RWPE1 (cell line): ENCODE data around the gene DPYSL3.
A peak's percentile ranks its signal among the peaks of the same experiment; 100 is the strongest.

ENCODE experiments used
- CTCF ChIA-PET: fragments of 350-600 bp; sonication (Branson Sonifier 250); formaldehyde crosslinking; extraction: SDS; loops from one replicate; lab custom pipeline; 2021; lab: Yijun Ruan, JAX
- POLR2A ChIA-PET: fragments of 400-600 bp; formaldehyde crosslinking; extraction: SDS; loops from one replicate; lab custom pipeline; 2020; ENCODE audit warnings: antibody characterized with exemption; ENCODE audit not compliant: low non-redundant PET; lab: Yijun Ruan, JAX
- DNase-seq: peaks from one replicate; pipeline ENCODE4 v3.0.0; 2012; ENCODE audit warnings: low spot score
- H3K27ac ChIP-seq: fragments of 450-650 bp; 2 replicates; pipeline ENCODE4 v1.5.1; 2017
- TF ChIP-seq, protein P1 (sequence below): fragments of 450-650 bp; conservative IDR thresholded peaks from 2 replicates; pipeline ENCODE4 v1.5.1; 2017; ENCODE audit warnings: low read depth, mild to moderate bottlenecking

DPYSL3 gene

DNA sequence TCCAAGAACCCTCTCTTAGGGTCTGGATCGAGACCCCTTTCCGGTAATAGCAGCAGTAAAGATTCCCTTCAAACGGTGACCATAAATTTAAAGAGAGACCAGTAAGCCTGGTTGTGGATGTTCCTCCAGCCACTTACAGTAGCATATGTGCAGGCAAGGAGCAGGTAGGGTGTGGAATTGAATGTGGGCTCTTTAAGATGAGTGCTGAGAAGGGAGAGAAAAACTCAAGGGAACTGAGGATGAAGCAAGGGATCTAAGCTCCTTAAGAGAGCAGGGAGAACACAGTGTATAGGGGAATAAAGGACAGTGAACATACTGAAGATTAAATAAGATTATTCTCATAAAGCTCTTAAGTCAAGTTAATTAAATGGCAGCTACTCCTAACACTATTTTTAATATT, 51.3 kb downstream of the DPYSL3 start:
- CTCF ChIA-PET: interaction anchor here (0.5 to 0.6 kb wide), 2 partner anchors 22 to 118 kb away, joined by 5 read pairs; no protein-coding TSS in a partner anchor
- POLR2A ChIA-PET: no interaction called here
- H3K27ac ChIP-seq: no peak overlapping the region
- TF ChIP-seq, protein P1, sequence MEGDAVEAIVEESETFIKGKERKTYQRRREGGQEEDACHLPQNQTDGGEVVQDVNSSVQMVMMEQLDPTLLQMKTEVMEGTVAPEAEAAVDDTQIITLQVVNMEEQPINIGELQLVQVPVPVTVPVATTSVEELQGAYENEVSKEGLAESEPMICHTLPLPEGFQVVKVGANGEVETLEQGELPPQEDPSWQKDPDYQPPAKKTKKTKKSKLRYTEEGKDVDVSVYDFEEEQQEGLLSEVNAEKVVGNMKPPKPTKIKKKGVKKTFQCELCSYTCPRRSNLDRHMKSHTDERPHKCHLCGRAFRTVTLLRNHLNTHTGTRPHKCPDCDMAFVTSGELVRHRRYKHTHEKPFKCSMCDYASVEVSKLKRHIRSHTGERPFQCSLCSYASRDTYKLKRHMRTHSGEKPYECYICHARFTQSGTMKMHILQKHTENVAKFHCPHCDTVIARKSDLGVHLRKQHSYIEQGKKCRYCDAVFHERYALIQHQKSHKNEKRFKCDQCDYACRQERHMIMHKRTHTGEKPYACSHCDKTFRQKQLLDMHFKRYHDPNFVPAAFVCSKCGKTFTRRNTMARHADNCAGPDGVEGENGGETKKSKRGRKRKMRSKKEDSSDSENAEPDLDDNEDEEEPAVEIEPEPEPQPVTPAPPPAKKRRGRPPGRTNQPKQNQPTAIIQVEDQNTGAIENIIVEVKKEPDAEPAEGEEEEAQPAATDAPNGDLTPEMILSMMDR: no peak
- DNase-seq: no peak

GRCh38 chr5:147455822-147456450, 53.9 kb downstream of the DPYSL3 start:
- DNase-seq: no peak
- ChIA-PET POLR2A (no interaction called here), CTCF (interaction anchor here (0.8 to 2.0 kb wide), 3 partner anchors 9 to 122 kb away, joined by 4 to 9 read pairs (median 6); no protein-coding TSS in a partner anchor)
- TF ChIP-seq, protein P1: no peak
- no peak overlapping the region for H3K27ac ChIP-seq

GRCh38 chr5:147454996-147455677, 54.7 kb downstream of the DPYSL3 start:
- TF ChIP-seq, protein P1: no peak
- POLR2A ChIA-PET: no interaction called here
- CTCF ChIA-PET: interaction anchor here (1.0 to 2.0 kb wide), 3 partner anchors 9 to 123 kb away, joined by 5 to 9 read pairs (median 6); no protein-coding TSS in a partner anchor
- H3K27ac ChIP-seq: no peak overlapping the region; the same call in 1 of the 2 replicates
- peak; percentile 22 for DNase-seq

DNA sequence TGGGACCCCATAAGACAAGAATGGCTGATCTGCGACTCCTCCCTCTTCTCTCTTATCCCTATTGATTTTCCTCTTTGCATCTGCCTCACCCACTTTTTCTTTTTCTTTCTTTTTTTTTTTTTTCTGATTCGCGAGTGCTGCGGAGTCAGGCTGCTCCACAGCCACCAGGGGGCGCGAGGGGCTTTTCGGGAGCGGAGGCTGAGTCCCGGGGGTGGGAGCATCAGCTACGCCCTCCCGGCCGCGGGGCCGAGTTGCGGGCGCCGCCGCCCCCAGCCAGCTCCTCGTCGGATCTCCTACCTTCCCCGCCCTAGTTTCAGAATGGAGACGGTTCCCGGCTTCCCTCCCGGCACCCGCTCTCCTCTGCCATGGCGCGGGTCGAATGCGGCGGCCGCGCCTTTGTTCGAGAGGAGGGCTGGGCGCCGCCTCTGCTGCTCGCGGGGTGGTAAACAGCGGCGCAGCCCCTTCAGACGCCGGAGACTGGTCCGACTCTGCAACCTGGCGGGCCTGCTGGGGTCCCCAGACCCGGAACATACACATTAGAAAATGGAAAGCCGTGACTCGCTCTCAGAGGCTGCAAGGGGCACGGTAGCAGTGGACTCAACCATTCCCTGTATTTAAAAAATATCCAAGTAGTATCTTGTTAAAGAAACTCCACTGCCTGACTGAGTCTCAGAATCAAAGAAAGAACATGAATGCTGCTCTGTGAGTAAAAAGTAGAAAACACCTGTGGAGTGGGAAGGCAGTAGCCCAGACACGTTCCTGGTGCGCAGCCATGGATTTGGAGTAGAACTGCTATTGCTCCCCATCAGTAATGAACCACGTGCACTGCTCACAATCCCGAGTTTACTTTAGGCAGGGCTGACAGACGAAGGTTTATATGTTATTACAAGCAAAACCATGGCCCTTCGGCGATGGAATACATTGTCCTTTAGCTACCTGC, 55.7 kb downstream of the DPYSL3 start:
- ChIA-PET CTCF (interaction anchor here (0.6 to 2.0 kb wide), 15 partner anchors 14 to 1655 kb away, joined by 3 to 13 read pairs (median 4); no protein-coding TSS in a partner anchor), POLR2A (no interaction called here)
- peak overlapping the region; percentile 89 for H3K27ac ChIP-seq
- peak; percentile 81 for DNase-seq
- TF ChIP-seq, protein P1: peak; percentile 98

- H3K27ac ChIP-seq: no peak overlapping the region
- ChIA-PET POLR2A (no interaction called here), CTCF (interaction anchor here (0.6 to 0.7 kb wide), 3 partner anchors 81 to 928 kb away, joined by 3 read pairs; no protein-coding TSS in a partner anchor)
- no peak for DNase-seq
- TF ChIP-seq, protein P1: no peak
These were observed 57.6 kb downstream of the DPYSL3 start for GRCh38 chr5:147452165-147452811.
